Trophoblast cell (in vitro differentiated cells and primary cell): ENCODE measurements around the gene SEZ6L2.

Experiments
- DNase-seq, 2 donors: peaks; one replicate each; pipeline ENCODE4 v3.0.0-alpha.2; 2016
- H2AFZ ChIP-seq: 2 replicates; pipeline ENCODE4 v1.6.1; 2013; ENCODE audit warnings: low read length, moderate library complexity, mild to moderate bottlenecking; ENCODE audit not compliant: insufficient read depth, poor library complexity
- H2AK5ac ChIP-seq: 2 replicates; pipeline ENCODE4 v1.6.1; 2013; ENCODE audit warnings: mild to moderate bottlenecking, low read length
- H2BK120ac ChIP-seq: 2 replicates; pipeline ENCODE4 v1.6.1; 2013; ENCODE audit warnings: low read length, mild to moderate bottlenecking, moderate library complexity; ENCODE audit not compliant: insufficient read depth, poor library complexity
- H2BK12ac ChIP-seq: 2 replicates; pipeline ENCODE4 v1.6.1; 2013; ENCODE audit warnings: mild to moderate bottlenecking, low read length, moderate library complexity
- H2BK5ac ChIP-seq: 2 replicates; pipeline ENCODE4 v1.6.1; 2013; ENCODE audit warnings: low read length, low read depth, moderate library complexity, mild to moderate bottlenecking; ENCODE audit not compliant: poor library complexity
- H3K14ac ChIP-seq: 2 replicates; pipeline ENCODE4 v1.6.1; 2013; ENCODE audit warnings: mild to moderate bottlenecking, low read length
- H3K18ac ChIP-seq: 2 replicates; pipeline ENCODE4 v1.6.1; 2013; ENCODE audit warnings: mild to moderate bottlenecking, low read length
- H3K23ac ChIP-seq: 2 replicates; pipeline ENCODE4 v1.6.1; 2013; ENCODE audit warnings: low read length
- H3K27ac ChIP-seq: 2 replicates; pipeline ENCODE4 v1.5.1; 2013; ENCODE audit warnings: low read depth, mild to moderate bottlenecking, inconsistent platforms, low read length, moderate library complexity
- H3K27me3 ChIP-seq: 2 replicates; pipeline ENCODE4 v1.6.1; 2013; ENCODE audit warnings: inconsistent platforms, mild to moderate bottlenecking, low read length, moderate library complexity; ENCODE audit not compliant: insufficient read depth
- H3K36me3 ChIP-seq, 2 experiments: 1 replicate in 1 of 2; 2 replicates in 1 of 2; pipeline ENCODE4 v1.6.1; 2013; ENCODE audit warnings: low read length in 2 of 2, mild to moderate bottlenecking in 2 of 2, moderate library complexity in 1 of 2; ENCODE audit not compliant: insufficient read depth in 2 of 2, control insufficient read depth in 1 of 2
- H3K4ac ChIP-seq: 2 replicates; pipeline ENCODE4 v1.6.1; 2013; ENCODE audit warnings: low read depth, mild to moderate bottlenecking, low read length, moderate library complexity
- H3K4me1 ChIP-seq, 2 experiments: 1 replicate in 1 of 2; 2 replicates in 1 of 2; pipeline ENCODE4 v1.6.1; 2013; ENCODE audit warnings: low read length in 2 of 2, mild to moderate bottlenecking in 2 of 2, moderate library complexity in 1 of 2; ENCODE audit not compliant: insufficient read depth in 2 of 2, control insufficient read depth in 1 of 2
- H3K4me2 ChIP-seq: 2 replicates; pipeline ENCODE4 v1.6.1; 2013; ENCODE audit warnings: inconsistent platforms, mild to moderate bottlenecking, low read length, moderate library complexity
- H3K4me3 ChIP-seq: 2 replicates; pipeline ENCODE4 v1.5.1; 2013; ENCODE audit warnings: mild to moderate bottlenecking, low read depth, low read length, inconsistent platforms
- H3K79me1 ChIP-seq: one replicate; pipeline ENCODE4 v1.6.1; 2013; ENCODE audit warnings: low read length
- H3K79me2 ChIP-seq: 2 replicates; pipeline ENCODE4 v1.6.1; 2013; ENCODE audit warnings: low read length, mild to moderate bottlenecking; ENCODE audit not compliant: control insufficient read depth, insufficient read depth, poor library complexity
- H3K9ac ChIP-seq: 2 replicates; pipeline ENCODE4 v1.6.1; 2013; ENCODE audit warnings: mild to moderate bottlenecking, low read length
- H3K9me3 ChIP-seq: 2 replicates; pipeline ENCODE4 v1.6.1; 2013; ENCODE audit warnings: low read depth, mild to moderate bottlenecking, control low read depth, inconsistent platforms, low read length; ENCODE audit not compliant: insufficient read depth
- H4K12ac ChIP-seq: 2 replicates; pipeline ENCODE4 v1.6.1; 2013; ENCODE audit warnings: low read depth, mild to moderate bottlenecking, low read length, moderate library complexity
- H4K8ac ChIP-seq: 2 replicates; pipeline ENCODE4 v1.6.1; 2013; ENCODE audit warnings: low read depth, mild to moderate bottlenecking, low read length, moderate library complexity
- H4K91ac ChIP-seq: one replicate; pipeline ENCODE4 v1.6.1; 2013; ENCODE audit warnings: low read depth, mild to moderate bottlenecking, low read length, moderate library complexity
- WGBS: extraction: QIAGEN DNeasy Blood & Tissue Kit; methylation state at CpG from one replicate; pipeline ENCODE4 v1.1.7; 2013; ENCODE audit warnings: missing lambda C conversion rate; ENCODE audit not compliant: insufficient read length, insufficient coverage; ENCODE audit errors: extremely low coverage; 5-methylcytosine and 5-hydroxymethylcytosine counted together

SEZ6L2 gene

DNA sequence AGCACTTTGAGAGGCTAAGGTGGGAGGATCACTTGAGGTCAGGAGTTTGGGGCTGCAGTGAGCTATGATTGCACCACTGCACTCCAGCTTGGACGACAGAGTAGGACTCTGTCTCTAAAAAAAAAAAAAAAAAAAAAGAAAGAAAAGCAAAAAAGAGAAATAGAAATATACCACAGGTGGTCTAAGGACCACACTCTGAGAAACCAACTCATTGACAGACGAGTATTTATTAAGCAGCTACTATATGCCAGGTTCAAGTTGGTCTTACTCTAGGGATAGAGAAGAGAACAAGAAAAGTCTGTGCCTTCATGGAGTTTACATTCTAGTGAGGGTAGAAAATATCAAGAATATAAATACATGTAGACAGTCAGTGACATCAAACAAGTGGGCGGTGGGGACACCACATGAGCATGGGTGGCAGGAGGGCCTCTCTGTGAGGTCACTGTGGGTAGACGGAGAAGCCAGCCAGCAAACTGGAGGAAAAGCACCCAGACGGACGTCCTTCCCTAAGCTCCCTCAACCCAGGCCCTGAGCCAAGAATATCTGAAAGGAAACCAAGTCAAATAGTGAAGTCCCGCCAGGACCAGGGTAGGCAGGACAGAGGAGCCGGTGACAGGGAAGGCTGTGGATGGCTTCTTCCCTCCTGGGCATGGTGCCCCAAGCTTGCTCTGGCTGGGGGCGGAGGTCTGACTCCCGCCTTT lies 41.1 kb downstream of the SEZ6L2 start:
- Histone ChIP-seq H2BK5ac (no peak overlapping the region), H3K9ac (no peak overlapping the region), H3K4me3 (no peak overlapping the region), H3K27me3 (no peaks in the 10 kb centered on the region), H3K27ac (no peak overlapping the region), H4K8ac (no peak overlapping the region), H4K12ac (no peak overlapping the region), H3K9me3 (no peaks in the 10 kb centered on the region), H2AK5ac (no peak overlapping the region), H3K4ac (no peak overlapping the region), H4K91ac (no peak overlapping the region), H3K18ac (no peak overlapping the region), H3K14ac (no peak overlapping the region), H3K79me1 (peaks cover 5% of the 10 kb centered on the region), H2BK120ac (no peak overlapping the region), H3K79me2 (peaks cover 4% of the 10 kb centered on the region), H3K23ac (no peak overlapping the region), H3K36me3 (peaks cover 21 to 25% of the 10 kb centered on the region in 2 experiments), H3K4me1 (peaks cover 0 to 7% of the 10 kb centered on the region in 2 experiments), H2BK12ac (no peak overlapping the region), H3K4me2 (no peak overlapping the region), H2AFZ (no peak overlapping the region)
- no peak for DNase-seq
- WGBS: no CpG with 5 or more reads among the region's 10 CpGs

DNA sequence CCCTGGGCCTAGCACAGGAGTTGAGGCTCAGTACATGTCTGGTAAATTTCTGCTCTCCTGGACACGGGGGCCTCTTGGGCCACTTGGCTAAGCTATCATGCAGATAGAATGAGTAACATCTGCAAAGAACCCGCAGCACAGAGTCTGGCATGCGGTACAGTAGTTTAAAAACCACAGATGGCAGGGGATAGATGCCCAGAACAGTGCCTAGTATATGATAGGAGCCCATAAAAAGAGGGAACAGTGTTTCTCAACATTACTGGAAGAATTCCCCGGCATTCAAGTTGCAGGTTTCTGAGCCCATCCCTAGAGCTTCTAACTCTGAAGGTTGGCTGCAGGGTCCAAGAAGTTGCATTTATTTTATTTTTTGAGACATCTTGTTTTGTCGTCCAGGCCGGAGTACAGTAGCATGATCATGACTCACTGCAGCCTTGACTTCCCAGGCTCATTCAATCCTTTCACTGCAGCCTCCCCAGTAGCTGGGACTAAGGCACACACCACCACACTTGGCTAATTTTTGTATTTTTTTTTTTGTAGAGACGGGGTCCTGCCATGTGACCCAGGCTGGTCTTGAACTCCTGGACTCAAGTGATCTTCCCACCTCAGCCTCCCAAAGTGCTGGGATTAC lies 42.1 kb downstream of the SEZ6L2 start:
- Histone ChIP-seq H3K79me2 (no peaks in the 10 kb centered on the region), H3K23ac (no peak overlapping the region), H3K4ac (no peak overlapping the region)

DNA sequence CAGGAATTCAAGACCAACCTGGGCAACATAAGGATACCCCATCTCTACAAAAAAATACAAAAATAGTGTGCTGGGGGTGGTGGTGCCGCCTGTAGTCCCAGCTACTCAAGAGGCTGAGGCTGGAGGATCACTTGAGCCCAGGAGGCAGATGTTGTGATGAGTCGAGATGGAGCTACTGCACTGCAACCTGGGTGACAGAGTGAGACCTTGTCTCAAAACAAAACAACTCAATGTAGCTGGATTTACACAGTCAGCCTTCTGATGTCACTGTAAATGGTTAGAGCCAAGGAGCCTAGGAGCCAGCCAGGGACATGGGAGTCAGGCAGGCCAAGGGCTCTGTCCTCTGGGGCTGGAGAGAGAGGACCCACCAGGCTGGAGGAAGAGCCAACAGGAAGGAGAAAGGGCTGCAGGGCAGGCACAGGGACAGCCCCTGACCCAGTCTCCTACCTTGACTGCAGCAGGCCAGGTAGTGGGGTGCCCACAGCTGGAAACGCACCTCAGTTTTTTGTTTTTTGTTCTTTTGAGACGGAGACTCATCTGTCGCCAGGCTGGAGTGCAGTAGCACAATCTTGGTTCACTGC lies 44.7 kb downstream of the SEZ6L2 start:
- Histone ChIP-seq H3K18ac (no peak overlapping the region), H3K4me3 (no peak overlapping the region), H4K8ac (no peak overlapping the region), H2AFZ (no peak overlapping the region), H3K4me1 (no peaks in the 10 kb centered on the region), H3K9ac (no peak overlapping the region), H3K79me2 (no peaks in the 10 kb centered on the region), H3K27me3 (no peaks in the 10 kb centered on the region), H2BK12ac (no peak overlapping the region), H3K27ac (no peak overlapping the region), H2BK120ac (no peak overlapping the region), H3K14ac (no peak overlapping the region), H3K79me1 (no peaks in the 10 kb centered on the region), H4K12ac (no peak overlapping the region), H3K23ac (no peak overlapping the region), H3K4ac (no peak overlapping the region), H4K91ac (no peak overlapping the region), H3K9me3 (no peaks in the 10 kb centered on the region), H2BK5ac (no peak overlapping the region), H3K4me2 (no peak overlapping the region), H2AK5ac (no peak overlapping the region), H3K36me3 (peaks cover 11% of the 10 kb centered on the region in 2 experiments)
- WGBS: no CpG with 5 or more reads among the region's 5 CpGs
- no peak for DNase-seq

More for the DNA sequence above, 42.1 kb downstream of the SEZ6L2 start:
- Histone ChIP-seq H3K27me3 (no peaks in the 10 kb centered on the region), H4K91ac (no peak overlapping the region), H3K4me3 (no peak overlapping the region), H3K14ac (no peak overlapping the region), H4K12ac (no peak overlapping the region), H2BK12ac (no peak overlapping the region), H3K79me1 (no peaks in the 10 kb centered on the region), H3K27ac (no peak overlapping the region), H3K9ac (no peak overlapping the region), H4K8ac (no peak overlapping the region), H2BK5ac (no peak overlapping the region), H3K18ac (no peak overlapping the region), H2BK120ac (no peak overlapping the region), H2AFZ (no peak overlapping the region), H2AK5ac (no peak overlapping the region), H3K4me1 (peaks cover 0 to 7% of the 10 kb centered on the region in 2 experiments), H3K36me3 (peaks cover 21 to 25% of the 10 kb centered on the region in 2 experiments), H3K4me2 (no peak overlapping the region), H3K9me3 (no peaks in the 10 kb centered on the region)
- no peak for DNase-seq
- WGBS: no CpG with 5 or more reads among the region's 7 CpGs

DNA sequence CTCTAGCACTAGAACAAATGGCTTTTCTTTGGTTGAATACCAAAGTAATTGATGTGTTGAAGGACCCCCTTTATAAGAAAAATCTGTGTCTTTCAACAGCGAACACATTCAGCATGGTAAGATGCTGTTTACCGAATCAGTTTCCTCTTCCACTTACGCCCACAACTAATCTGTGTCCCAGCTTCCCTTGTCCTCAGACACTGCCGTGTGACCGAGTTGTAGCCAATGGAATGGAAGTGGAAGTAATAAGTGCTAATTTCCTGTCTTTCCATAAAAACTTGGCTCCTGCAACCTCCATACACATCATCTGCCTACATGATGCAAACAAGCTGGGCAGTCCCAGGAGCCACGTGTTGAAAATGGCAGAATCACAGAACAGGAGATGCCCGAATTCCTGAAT lies 46.7 kb downstream of the SEZ6L2 start:
- H2BK5ac ChIP-seq: no peak overlapping the region

More for the DNA sequence above, 46.7 kb downstream of the SEZ6L2 start:
- Histone ChIP-seq H3K36me3 (no peaks in the 10 kb centered on the region), H3K79me1 (no peaks in the 10 kb centered on the region), H3K14ac (no peak overlapping the region), H3K4me1 (peaks cover 4% of the 10 kb centered on the region in 2 experiments), H4K91ac (no peak overlapping the region), H3K4ac (no peak overlapping the region), H3K23ac (no peak overlapping the region), H3K9ac (no peak overlapping the region), H4K8ac (no peak overlapping the region), H3K27me3 (no peaks in the 10 kb centered on the region), H2BK12ac (no peak overlapping the region), H3K4me3 (no peak overlapping the region), H3K27ac (no peak overlapping the region), H3K79me2 (no peaks in the 10 kb centered on the region), H2AFZ (no peak overlapping the region), H2BK120ac (no peak overlapping the region), H3K9me3 (no peaks in the 10 kb centered on the region), H2AK5ac (no peak overlapping the region), H3K18ac (no peak overlapping the region), H3K4me2 (no peak overlapping the region), H4K12ac (no peak overlapping the region)
- DNase-seq: no peak
- WGBS: no CpG with 5 or more reads among the region's 7 CpGs
